ENCODE results near the gene UBE2E2. TPM values are rescaled to one million over a fixed set of nuclear protein-coding genes. Genes with fewer than 3 reads are reported as not detected.

Gene UBE2E2
- polyA plus RNA-seq, 1 donor (not counting 4 experiments of a cell fraction or from before 2014, with no cell fraction given), result 63.2 TPM

DNA sequence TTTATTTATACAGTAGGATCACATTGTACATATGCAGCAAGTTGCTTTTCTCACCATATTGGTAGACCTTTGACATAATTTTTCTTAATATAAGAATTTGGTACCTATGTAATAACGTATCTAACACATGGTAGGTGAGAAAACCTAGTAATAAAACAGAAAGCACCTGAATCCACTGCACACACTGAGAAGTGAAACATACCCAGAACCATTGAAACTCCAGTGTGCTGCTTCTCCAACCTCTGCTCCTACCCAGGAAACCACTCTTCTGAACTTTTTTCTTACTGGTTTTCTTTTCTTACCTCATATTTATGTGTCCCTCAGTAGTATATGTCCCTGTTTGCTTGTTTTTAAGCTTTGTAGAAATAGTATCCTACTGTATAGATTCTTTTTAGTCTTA is 293.0 kb downstream of the UBE2E2 start:
- FAIRE-seq (no peak), DNase-seq (ENCODE audit: low read depth, low spot score) (no peak)
- TF ChIP-seq, protein P1, sequence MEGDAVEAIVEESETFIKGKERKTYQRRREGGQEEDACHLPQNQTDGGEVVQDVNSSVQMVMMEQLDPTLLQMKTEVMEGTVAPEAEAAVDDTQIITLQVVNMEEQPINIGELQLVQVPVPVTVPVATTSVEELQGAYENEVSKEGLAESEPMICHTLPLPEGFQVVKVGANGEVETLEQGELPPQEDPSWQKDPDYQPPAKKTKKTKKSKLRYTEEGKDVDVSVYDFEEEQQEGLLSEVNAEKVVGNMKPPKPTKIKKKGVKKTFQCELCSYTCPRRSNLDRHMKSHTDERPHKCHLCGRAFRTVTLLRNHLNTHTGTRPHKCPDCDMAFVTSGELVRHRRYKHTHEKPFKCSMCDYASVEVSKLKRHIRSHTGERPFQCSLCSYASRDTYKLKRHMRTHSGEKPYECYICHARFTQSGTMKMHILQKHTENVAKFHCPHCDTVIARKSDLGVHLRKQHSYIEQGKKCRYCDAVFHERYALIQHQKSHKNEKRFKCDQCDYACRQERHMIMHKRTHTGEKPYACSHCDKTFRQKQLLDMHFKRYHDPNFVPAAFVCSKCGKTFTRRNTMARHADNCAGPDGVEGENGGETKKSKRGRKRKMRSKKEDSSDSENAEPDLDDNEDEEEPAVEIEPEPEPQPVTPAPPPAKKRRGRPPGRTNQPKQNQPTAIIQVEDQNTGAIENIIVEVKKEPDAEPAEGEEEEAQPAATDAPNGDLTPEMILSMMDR (optimal IDR thresholded peaks at IDR 0.05 in 1 of 3, IDR thresholded peaks at IDR 0.05 in 1 of 3, conservative IDR thresholded peaks at IDR 0.05 in 1 of 3; ENCODE audit: extremely low read depth in 1 of 3, insufficient read depth in 2 of 3, low read length in 3 of 3), result no peak
- TF ChIP-seq EZH2 (IDR thresholded peaks at IDR 0.05; ENCODE audit: low read length), result no peak

DNA sequence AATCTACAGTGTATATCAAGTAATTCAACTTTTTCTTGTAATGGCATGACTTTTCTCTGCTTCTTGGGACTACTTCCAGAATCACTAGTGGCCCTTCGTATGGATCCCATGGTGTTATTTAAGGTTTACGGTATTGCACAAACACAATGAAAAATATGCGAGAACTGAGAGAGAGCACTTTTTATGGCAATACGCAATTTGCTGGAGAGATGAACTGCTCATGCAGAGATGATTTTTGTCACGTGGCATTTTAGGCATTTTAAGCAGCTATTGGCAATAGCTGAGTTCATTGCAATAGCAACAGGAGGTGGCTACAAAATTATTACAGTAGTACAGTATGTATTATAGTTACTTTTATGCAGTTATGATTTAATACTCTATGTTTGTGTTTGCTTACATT is 294.0 kb downstream of the UBE2E2 start:
- no peaks in the 10 kb centered on the region for H4K20me1 ChIP-seq (ENCODE audit: control insufficient read depth, extremely low read depth, insufficient read depth, low read length)
- FAIRE-seq (no peak), DNase-seq (ENCODE audit: low read depth, low spot score) (no peak)
- no peaks in the 10 kb centered on the region for H3K79me2 ChIP-seq (ENCODE audit: control insufficient read depth, insufficient read depth, low read length)
- no peak overlapping the region for H3K27ac ChIP-seq (ENCODE audit: control insufficient read depth, insufficient read depth, low read length)
- dilution Hi-C loops (cut with MboI; ENCODE audit: extremely low pct_ligation_motif_present, low sequenced_read_pairs), result no loop called here
- H3K4me3 ChIP-seq (ENCODE audit: control insufficient read depth in 2 of 3, extremely low read depth in 1 of 3, insufficient read depth in 2 of 3, low read depth in 1 of 3, low read length in 3 of 3), result no peak overlapping the region
- H3K9ac ChIP-seq (ENCODE audit: control insufficient read depth, extremely low read depth, insufficient read depth, low read length), result no peak overlapping the region
- no peaks in the 10 kb centered on the region for H3K9me1 ChIP-seq (ENCODE audit: control insufficient read depth, extremely low read depth, insufficient read depth, low read length)
- peaks cover 18% of the 10 kb centered on the region for H3K4me1 ChIP-seq (ENCODE audit: control insufficient read depth, extremely low read depth, insufficient read depth, low read length)
- no peak overlapping the region for H2AFZ ChIP-seq (ENCODE audit: control insufficient read depth, low read length)
- TF ChIP-seq, protein P1 (optimal IDR thresholded peaks at IDR 0.05 in 1 of 3, IDR thresholded peaks at IDR 0.05 in 1 of 3, conservative IDR thresholded peaks at IDR 0.05 in 1 of 3; ENCODE audit: extremely low read depth in 1 of 3, insufficient read depth in 2 of 3, low read length in 3 of 3), result no peak
- TF ChIP-seq EZH2 (IDR thresholded peaks at IDR 0.05; ENCODE audit: low read length), result no peak
- H3K9me3 ChIP-seq (ENCODE audit: control insufficient read depth, low read depth, low read length), result no peaks in the 10 kb centered on the region
- no peak overlapping the region for H3K4me2 ChIP-seq (ENCODE audit: control insufficient read depth, extremely low read depth, insufficient read depth, low read depth, low read length)
- H3K27me3 ChIP-seq (ENCODE audit: control insufficient read depth, extremely low read depth, insufficient read depth, low read length), result no peaks in the 10 kb centered on the region
- H3K36me3 ChIP-seq (ENCODE audit: control insufficient read depth in 2 of 2, extremely low read depth in 1 of 2, insufficient read depth in 2 of 2, low read length in 2 of 2), result no peaks in the 10 kb centered on the region

More for the DNA sequence above, 293.0 kb downstream of the UBE2E2 start:
- Histone ChIP-seq H4K20me1 (ENCODE audit: control insufficient read depth, extremely low read depth, insufficient read depth, low read length) (no peaks in the 10 kb centered on the region), H3K27me3 (ENCODE audit: control insufficient read depth, extremely low read depth, insufficient read depth, low read length) (no peaks in the 10 kb centered on the region), H3K27ac (ENCODE audit: control insufficient read depth, insufficient read depth, low read length) (no peak overlapping the region), H3K9me1 (ENCODE audit: control insufficient read depth, extremely low read depth, insufficient read depth, low read length) (no peaks in the 10 kb centered on the region), H3K79me2 (ENCODE audit: control insufficient read depth, insufficient read depth, low read length) (no peaks in the 10 kb centered on the region), H3K9ac (ENCODE audit: control insufficient read depth, extremely low read depth, insufficient read depth, low read length) (no peak overlapping the region), H3K9me3 (ENCODE audit: control insufficient read depth, low read depth, low read length) (no peaks in the 10 kb centered on the region), H3K4me1 (ENCODE audit: control insufficient read depth, extremely low read depth, insufficient read depth, low read length) (peaks cover 12% of the 10 kb centered on the region), H3K4me3 (ENCODE audit: control insufficient read depth in 2 of 3, extremely low read depth in 1 of 3, insufficient read depth in 2 of 3, low read depth in 1 of 3, low read length in 3 of 3) (no peak overlapping the region), H3K36me3 (ENCODE audit: control insufficient read depth in 2 of 2, extremely low read depth in 1 of 2, insufficient read depth in 2 of 2, low read length in 2 of 2) (no peaks in the 10 kb centered on the region), H2AFZ (ENCODE audit: control insufficient read depth, low read length) (no peak overlapping the region), H3K4me2 (ENCODE audit: control insufficient read depth, extremely low read depth, insufficient read depth, low read depth, low read length) (no peak overlapping the region)
- dilution Hi-C loops (cut with MboI; ENCODE audit: extremely low pct_ligation_motif_present, low sequenced_read_pairs), result no loop called here

Measured in keratinocyte (primary cell).